HG02943 (cell line): ENCODE data around the gene KRT1.

ENCODE experiments used
- ATAC-seq: cut with Tn5 transposase; IDR thresholded peaks from one replicate; pipeline ENCODE4 v1.9.1; 2021; ENCODE audit warnings: mild to moderate bottlenecking, low read depth, moderate library complexity; ENCODE audit not compliant: unreplicated experiment

The KRT1 gene

DNA sequence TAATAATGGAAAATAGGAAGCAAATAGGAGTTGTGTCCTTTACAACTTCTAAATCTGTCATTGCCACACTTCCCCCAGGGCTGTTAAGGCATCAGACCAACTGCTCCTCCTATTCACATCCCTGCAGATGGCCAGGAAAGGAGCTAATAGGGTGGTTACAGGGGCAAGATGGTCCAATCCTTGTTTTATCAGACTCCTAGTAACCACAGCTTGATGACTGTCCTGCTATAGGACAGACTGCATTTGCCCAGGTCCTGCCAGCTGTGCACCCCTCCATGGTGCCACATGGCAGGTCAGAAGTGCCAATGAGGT, 17.3 kb downstream of the KRT1 start:
- ATAC-seq = no peak

DNA sequence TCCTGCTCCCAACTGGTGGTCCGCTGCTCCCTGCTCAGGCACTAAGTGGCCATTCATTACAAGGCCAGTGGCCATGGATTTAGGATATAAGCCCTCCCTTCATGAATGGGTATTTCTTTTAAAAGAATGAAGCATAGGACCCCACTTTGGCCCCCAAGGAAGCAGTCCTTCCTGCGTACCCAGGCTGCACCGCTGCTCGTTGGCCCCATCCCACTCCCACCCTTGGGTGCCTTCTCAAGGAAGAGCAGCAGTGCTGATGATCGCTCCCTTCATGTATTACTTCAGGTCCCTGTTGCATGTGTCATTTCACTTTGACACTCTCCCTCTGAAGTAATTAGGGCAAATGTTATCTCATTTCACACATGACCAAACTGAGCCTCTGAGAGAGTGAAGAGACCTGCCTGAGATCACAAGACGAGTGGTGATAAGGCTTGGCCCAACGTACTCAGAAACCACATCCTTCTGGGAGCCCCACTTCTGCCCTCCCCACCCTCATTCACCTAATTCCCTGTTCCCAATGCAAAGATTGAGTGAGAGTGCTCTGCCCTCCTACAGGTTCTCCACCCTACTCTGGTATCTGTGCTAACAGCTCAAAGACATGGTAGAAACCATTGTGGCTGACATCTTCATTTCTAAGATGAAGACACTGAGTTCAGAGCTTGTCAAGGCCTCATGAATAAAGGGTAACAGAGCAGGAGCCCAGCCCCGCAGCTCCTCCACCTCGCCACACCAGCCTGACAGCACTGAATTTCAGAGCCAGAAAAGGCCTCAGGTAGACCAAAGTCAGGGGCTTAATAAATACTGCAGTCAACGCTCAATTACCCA, 17.9 kb downstream of the KRT1 start:
- ATAC-seq = no peak

DNA sequence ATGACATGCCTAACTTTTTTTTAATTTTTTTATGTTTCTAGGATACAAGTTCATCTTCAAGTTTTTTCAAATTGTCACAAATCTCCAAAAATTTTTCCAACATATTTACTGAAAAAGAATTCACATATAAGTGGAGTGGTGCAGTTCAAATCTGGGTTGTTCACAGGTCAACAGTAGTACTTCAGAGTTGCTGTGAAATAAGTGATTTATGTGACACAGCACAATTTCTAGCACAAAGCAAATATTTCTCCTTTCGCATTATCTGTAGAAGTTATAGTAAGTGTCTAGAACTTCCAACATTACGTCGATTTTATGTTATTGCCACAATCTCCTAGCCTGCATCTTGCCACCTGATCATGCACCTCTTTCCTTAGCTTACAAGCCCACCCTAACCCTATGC, 18.5 kb downstream of the KRT1 start:
- no peak for ATAC-seq

DNA sequence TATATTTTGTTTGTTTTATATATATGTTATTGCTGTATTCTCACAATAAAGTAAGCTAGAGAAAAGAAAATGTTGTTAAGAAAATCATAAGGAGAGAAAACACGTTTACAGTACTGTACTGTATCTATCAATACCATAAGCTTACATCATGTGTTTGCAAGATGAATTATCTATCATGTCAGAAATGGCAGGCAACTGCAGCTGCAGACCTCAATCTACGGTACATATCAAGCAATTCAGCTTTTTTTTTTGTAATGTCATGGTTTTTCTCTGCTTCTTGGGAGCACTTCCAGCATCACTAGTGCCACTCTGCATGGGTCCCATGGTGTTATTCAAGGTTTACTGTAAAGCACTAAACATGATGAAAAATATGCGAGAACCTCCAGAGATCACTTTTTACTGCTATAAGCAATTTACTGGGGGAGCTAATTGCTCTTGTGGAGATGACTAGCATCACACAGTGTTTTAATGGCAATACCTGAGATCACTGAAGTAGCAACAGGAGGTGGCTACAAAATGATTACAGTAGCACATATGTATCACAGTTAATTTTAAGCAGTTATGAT, 19.2 kb downstream of the KRT1 start:
- no peak for ATAC-seq

DNA sequence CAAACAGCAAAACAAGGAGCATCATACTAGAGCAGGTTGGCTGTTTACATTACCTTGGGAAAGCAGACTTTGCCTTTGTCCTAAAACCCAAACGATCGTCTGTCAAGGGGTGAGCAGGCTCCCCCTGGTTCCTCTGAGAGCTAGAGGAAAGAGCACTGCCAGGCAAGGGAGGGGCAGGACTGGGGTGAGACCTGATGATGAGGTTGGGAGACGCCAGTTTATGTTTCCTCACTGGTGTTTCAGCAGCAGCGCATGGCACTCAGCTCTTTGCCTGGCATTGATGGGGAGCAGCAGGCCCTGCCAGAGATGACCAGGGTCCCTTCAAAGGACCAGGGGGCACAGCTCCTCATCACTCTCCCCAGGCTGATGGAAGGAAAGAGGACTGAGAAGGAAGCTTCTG, 20.3 kb downstream of the KRT1 start:
- no peak for ATAC-seq

DNA sequence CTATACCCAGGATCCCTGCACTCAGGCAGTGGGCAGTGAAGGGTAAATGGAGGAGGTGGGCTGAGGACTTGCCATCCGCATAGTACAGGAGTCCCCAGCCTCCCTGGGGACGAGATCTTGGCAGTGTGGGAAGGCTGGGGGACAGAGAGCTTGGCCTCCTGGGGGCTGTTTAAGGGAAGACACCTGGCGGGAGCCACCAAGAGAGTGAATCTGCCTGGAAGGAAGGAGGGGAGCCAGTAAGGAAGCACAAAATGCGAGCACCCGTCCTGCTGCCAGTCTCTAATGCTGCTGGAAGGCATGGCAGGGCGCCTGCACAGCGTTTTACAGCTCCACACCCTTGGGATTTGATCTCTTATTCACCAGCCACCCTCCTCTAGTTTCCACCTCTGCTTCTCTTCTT, 20.8 kb downstream of the KRT1 start:
- no peak for ATAC-seq

DNA sequence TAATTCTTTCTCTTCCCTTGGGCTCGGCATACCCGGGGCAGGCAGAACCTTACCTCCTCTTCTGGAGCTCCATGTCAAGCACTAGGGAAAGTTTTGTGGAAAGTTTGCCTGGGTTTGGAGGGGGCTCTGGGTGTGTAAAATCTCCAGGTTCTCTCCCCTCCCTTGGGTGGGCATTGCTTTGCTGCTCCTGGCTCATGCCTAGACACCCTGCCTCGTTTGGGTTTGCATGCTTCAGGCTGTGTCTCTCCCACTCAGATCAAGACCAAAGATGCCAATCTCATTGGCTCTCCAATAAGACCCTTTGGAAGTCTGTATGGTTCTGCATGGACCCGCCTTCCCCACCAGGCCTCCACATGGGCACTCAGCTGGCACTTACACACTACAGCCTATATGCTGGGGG, 22.0 kb downstream of the KRT1 start:
- ATAC-seq = no peak

DNA sequence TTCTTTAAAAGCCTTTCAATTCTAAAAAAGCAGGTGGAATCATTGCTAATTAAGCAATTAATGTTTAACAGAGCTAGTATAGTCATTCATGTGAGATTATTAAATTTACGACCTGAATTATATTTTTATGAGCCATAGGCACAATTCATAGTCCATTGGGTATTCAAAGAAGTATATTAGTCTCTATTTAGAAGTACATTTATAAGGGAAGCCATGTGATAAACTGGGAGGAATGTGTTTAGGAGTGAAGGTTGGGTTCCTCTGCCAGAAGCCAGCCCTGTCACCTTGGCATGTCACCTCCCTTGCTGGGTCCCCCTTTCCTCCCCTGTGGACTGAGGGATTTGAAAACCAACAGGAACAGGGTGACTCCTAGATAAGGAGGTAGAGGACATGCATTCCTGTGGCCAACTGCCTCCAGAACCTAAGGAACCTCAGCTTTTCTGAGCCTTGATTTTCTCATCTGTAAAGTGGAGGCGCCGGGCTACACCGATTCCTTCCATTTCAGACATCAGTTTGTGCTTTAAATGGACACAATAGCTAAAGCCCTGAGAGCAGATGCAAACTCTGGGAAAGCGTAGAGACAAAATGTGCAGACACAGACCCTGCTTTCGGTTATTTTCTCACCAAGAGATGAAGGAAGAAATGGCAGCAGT, 22.8 kb downstream of the KRT1 start:
- ATAC-seq = no peak

DNA sequence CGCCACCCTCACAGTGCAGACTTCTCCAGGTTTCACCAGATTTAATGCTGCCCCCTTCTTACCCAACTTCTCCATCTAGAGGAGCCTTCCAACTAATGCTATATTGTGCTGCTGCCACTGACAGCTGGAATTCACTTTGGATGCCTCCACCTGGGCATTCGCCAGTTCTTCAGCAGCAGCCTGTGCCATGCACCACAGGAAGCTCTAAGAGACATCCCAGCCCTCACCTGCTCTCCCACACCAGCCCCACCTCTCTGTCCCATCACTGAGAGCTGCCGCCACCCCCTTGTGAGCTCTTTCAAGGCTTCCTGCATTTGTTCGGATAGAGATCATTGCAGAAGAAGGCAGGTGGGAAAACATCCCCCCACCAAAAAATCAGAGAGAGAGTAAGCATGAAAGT, 23.6 kb downstream of the KRT1 start:
- ATAC-seq = no peak

DNA sequence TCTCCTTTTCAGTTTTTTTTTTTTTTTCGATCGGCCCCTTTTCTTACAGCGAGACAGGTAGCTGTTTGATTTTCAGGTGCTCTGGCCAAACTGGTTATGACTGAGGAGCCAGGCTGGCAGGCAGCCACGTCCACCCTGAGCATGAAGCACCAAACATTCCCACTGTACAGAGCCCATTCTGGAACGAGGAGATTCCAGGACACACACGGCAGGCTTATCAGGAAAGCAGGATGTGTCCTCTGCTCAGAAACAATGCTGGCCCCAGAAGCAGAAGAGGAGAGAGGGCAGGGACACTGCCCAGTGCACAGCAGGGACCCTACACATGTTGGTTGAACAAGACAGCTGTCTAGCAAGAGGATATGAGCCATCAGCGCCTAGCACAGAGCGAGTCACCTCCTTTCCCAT, 24.5 kb downstream of the KRT1 start:
- ATAC-seq = no peak

DNA sequence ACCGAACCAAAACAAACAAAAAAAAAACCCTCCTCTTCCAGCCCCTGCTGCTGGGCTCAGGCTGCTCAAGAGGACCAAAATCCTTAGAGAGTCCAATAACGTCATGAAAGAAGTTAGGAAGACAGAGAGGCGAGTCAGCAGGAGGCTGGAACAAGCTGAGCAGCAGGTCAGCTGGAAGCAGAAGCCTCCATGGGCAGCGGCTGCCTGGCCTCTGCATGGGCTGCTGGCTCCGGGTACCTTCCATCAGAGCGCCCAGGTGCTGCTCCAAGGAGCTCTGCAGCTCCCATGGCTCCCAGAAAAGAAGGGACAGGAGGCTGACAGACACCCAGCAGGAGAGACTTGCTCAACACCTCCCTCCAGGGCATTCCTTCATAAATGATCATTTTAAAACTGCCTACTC, 25.0 kb downstream of the KRT1 start:
- ATAC-seq = no peak

DNA sequence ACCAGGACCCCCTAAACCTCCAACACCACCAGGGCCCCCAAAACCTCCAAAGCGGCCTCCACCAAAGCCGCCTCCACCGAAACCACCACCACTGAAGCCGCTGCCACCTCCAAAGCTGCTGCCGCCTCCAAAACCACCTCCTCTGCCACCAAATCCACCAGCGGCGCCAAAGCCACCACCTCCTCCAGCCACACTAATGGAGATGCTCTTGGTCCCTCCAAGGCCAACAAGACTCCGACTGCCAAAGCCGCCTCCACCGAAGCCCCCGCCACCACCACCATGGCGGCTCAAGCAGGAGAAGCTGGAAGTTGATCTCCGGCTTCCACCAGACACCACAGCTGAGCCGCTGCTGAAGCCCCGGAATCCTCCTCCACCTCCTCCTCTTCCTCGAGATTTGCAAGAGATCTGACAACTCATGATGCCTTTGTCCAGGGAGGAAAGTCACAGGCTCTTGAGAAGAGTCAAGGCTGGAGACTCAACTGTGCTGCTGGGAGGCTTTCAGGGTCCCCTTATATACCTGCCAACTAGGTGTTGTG, 28.4 kb downstream of the KRT1 start, which contains the start of gene KRT2:
Gene KRT2 (minus strand): TSS at position 486 of the 536 bp plus-strand sequence. CDS start 69 bp downstream, at position 417.
- no peak for ATAC-seq

DNA sequence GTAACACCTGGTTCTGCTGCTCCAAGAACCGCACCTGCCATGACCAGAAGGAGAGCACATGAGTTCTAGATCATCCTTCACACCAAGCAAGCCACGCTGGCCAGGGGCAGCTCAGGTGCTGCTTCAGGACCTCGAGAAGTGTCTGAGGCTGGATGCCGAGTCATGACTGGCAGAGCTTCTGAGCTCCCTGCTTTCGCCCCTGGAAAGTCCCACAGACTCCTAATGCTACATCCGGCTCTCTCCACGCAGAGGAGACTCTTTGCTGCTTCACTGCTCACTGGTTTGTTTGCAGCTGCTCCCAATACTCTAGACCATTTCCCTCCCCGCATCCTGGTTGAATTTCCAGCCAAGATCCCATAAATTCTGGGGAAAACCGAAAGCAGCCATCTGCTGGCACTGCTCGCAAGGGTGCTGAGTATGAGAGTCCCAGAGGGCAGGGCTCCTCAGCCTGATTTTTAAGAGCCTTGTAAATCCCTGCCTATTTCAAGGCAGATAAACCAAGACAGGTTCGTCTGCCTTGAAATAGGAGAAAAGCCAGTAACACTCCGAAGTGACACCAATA, 29.6 kb downstream of the KRT1 start:
- ATAC-seq = no peak

DNA sequence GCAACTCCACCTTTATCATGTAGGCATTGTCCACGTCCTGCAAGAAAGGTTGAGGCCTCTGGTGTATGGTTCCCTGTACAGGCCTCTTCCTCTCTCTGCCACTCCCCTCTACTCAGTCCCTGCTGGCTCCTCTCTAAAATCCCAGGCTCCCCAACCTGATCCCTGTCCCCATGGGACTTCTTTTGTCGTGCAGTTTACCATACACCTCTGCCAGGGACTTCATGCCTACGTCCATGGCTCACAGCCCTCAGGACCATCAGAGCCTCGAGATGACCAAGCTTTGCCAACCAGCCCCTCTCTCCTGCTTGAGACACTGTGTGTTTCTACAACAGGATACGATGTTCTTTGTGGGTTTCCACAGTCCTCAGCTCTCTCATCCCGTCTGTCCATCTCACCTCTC, 31.1 kb downstream of the KRT1 start:
- no peak for ATAC-seq

DNA sequence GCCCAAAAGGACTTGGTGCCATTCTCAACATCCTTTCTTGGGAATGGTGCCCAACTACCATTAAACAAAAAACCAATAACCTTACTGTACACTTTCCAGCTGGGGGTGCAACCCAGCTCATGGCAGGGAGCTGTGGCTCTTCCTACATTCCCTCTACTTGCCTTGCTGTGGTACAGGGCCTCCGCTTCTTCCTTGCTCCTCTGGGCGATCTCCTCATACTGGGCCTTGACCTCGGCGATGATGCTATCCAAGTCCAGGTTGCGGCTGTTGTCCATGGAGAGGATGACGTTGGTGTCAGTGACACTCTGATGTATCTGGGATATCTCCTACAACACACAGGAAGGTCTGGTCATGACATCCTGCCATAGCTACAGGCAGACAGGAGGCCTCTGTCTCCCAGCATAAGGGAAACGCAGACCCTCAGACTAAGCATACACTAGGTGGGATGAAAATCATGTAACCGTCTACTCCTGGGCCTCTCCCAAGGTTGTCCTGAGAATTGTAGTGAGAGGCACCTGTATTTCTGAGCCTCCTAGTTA, 32.1 kb downstream of the KRT1 start:
- no peak for ATAC-seq

DNA sequence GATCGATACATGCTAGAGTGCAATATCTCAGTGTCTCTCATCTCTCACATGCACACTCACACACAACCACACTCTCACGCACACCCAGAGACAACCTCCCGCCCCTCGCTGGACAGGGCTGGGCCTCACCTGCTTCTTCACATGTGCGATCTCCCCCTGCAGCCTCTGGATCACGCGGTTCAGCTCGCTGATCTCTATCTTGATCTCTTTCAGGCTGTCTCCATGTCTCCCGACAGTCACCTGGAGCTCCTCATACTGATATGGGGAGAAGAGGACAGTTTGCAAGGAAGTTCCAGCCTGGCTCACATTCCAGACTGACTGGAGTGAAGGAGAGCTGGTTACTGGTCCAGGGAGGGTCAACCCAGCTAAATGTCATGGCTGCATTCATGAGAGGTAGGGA, 32.6 kb downstream of the KRT1 start:
- no peak for ATAC-seq

DNA sequence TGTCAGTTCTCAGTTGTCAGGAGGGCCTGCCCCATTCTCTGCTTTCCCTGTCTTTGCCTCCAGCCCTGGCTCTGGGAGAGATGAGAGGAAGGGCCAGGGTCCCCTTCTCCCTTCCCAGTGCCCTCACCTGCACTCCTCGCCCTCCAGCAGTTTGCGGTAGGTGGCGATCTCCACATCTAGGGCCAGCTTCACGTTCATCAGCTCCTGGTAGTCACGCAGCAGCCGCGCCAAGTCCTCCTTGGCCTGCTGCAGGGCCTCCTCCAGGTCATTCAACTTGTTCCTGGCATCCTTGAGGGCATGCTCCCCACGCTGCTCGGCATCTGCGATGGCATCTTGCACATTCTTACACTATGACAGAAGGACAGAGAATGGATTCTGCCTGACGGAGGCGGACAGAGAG, 33.6 kb downstream of the KRT1 start:
- no peak for ATAC-seq

DNA sequence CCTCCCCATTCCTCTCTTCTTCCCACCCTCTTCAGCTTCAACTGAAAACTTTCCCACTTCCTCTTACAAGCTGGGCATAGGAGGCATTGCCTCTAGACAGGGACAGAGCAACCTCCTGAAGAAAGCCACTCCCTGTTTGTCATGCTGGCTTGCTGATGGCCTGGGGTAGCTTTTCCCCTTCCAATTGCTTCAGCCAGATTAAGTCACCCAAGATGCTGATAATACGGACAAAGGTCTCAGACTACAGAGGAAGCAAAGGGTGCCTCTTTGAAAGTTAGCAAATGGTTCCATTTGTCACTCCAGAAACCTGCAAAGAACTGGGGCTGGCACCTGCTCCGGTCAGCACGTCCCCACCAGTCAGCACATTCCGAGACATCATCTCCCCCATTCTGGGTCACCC, 34.2 kb downstream of the KRT1 start:
- no peak for ATAC-seq

DNA sequence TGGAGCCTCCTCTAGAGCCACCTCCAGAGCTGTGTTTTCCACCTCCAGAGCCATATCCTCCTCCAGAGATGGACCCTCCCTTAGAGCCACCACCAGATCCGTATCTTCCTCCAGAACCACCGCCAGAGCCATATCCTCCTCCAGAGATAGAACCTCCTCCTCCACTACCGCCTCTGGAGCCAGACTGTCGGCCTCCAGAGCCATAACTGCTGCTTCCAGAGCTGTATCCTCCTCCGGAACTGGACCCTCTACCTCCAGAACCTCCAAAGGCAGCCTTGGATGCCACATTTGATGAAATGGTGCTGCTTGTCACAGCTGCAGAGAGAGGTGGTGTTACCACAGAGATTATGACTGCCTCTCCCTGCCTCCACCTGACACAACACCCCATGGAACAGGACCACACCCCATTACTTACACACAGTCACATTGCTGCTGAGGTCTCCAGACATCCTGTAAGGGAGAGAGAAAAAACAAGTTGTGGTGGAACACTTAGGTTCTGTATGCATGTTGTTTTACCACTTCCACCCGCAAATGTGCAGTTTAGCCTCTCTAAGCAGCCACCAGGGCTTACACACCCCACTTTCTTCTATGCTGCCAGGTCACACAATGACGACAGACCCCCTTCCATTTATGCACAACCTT, 35.0 kb downstream of the KRT1 start:
- no peak for ATAC-seq

DNA sequence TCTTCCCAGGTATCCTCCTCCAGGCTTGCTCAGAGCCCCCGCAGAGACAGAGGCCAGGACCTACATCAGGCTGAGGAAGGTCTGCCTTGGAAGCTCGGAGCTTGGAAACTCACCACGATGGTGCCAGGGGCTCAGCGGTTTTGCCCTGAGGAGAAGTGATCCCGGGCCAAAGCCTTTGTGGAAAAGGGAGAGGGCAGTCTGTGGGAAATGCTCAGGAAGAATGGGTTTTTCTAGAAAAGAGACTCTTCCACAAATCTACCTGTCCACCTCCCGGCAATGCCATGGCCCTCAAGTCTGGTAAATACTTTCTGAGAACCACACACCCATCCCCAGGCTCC, 36.2 kb downstream of the KRT1 start:
- no peak for ATAC-seq
